ENCODE data around the gene SLC8A1. TPM values are rescaled to one million over a fixed set of nuclear protein-coding genes. Genes with fewer than 3 reads are reported as not detected.

The SLC8A1 gene
- total and polyA plus RNA-seq, 2 donors (not counting 1 experiment from before 2014, with no cell fraction given): 17.4 to 109 TPM

DNA sequence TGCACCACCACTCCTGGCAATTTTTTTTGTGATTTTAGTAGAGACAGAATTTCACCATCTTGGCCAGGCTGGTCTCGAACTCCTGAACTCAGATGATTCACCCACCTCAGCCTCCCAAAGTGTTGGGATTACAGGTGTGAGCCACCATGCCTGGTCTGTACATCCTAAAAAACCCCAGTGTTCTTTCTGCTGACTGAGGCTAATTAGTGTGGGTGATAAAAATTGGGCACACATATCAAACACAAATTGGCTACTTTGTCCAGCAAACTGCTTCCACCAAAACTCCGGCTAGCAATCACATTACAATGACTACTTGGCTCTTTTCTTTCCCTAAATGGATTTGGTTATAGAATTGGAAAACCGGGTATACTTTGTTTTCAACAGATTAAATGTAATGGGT is 153.9 kb downstream of the SLC8A1 start:
- Histone ChIP-seq H3K9ac (ENCODE audit: insufficient read depth, low read length) (no peak overlapping the region), H3K9me3 (ENCODE audit: control insufficient read depth, insufficient read depth, low read depth, low read length) (no peaks in the 10 kb centered on the region), H3K79me2 (ENCODE audit: control insufficient read depth, insufficient read depth, low read length) (no peaks in the 10 kb centered on the region), H3K4me1 (ENCODE audit: control insufficient read depth, extremely low read depth, insufficient read depth, low read length) (no peaks in the 10 kb centered on the region), H3K27ac (ENCODE audit: insufficient read depth, low read length) (no peak overlapping the region), H3K36me3 (ENCODE audit: control insufficient read depth, insufficient read depth, low read length) (no peaks in the 10 kb centered on the region), H4K20me1 (ENCODE audit: control insufficient read depth, extremely low read depth, insufficient read depth, low read length) (no peaks in the 10 kb centered on the region), H3K27me3 (ENCODE audit: control insufficient read depth, insufficient read depth, low read length) (no peaks in the 10 kb centered on the region), H2AFZ (ENCODE audit: low read length) (no peak overlapping the region), H3K4me3 (replicated peaks in 1 of 4; ENCODE audit: control extremely low read depth in 1 of 4, insufficient read depth in 1 of 4, low read depth in 3 of 4, low read length in 4 of 4) (no peak overlapping the region), H3K4me2 (ENCODE audit: extremely low read depth, insufficient read depth, low read length) (no peak overlapping the region)
- TF ChIP-seq, protein P1, sequence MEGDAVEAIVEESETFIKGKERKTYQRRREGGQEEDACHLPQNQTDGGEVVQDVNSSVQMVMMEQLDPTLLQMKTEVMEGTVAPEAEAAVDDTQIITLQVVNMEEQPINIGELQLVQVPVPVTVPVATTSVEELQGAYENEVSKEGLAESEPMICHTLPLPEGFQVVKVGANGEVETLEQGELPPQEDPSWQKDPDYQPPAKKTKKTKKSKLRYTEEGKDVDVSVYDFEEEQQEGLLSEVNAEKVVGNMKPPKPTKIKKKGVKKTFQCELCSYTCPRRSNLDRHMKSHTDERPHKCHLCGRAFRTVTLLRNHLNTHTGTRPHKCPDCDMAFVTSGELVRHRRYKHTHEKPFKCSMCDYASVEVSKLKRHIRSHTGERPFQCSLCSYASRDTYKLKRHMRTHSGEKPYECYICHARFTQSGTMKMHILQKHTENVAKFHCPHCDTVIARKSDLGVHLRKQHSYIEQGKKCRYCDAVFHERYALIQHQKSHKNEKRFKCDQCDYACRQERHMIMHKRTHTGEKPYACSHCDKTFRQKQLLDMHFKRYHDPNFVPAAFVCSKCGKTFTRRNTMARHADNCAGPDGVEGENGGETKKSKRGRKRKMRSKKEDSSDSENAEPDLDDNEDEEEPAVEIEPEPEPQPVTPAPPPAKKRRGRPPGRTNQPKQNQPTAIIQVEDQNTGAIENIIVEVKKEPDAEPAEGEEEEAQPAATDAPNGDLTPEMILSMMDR (conservative IDR thresholded peaks at IDR 0.05 in 1 of 2, IDR thresholded peaks at IDR 0.05 in 1 of 2; ENCODE audit: low read depth in 1 of 2, low read length in 2 of 2): no peak
- no peak for TF ChIP-seq EZH2 (IDR thresholded peaks at IDR 0.05; ENCODE audit: low read length, missing control alignments)
- no peak for DNase-seq (ENCODE audit: low read depth in 2 of 2)

DNA sequence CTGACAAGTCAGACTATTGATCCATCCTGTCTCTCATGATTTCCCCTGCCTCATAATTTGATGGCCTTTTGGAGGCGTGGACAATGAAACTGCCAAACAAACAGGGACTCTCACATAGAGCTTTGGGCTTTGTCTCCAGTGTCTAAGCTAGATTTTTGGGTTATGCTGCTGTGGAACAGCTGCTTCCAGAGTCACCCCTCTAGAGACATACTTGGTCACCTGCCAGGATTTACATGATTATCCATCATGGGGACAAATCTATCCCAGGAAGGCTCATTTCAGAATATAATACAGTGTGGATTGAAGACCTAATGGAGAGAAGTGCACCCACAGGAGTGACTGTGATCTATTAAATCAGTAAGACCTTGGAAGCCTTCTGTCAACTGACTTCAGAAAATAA is 159.6 kb downstream of the SLC8A1 start:
- no peak for DNase-seq (ENCODE audit: low read depth in 2 of 2)
- H3K27ac ChIP-seq (ENCODE audit: insufficient read depth, low read length): no peak overlapping the region
- H3K27me3 ChIP-seq (ENCODE audit: control insufficient read depth, insufficient read depth, low read length): no peaks in the 10 kb centered on the region

DNA sequence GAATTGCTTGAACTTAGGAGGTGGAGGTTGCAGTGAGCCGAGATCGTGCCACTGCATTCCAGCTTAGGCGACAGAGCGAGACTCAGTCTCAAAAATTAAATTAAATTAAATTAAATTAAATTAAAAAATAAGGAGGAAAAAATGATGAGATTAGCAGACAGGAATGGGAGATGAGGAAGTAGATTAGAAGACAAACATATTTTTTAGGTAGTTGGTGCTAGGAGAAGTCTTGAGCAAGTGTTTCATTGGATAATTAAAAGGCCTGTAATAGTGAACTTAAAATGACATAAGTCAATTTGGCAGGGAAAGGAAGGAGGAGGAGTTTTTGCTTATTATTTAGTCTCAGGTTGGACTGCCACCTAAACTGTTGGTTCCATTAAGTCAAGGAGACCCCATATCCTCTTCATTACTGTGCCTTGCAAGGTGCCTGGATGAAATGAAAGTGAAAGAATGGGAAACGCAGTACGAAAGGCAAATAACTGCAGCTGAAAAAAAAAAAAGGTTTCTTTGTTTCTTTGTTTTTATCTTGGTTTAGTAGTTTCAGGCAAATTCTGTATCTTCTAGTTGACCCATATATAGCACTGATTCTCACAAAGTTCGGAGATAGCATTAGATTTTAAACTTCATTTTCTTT is 162.0 kb downstream of the SLC8A1 start:
- no peak overlapping the region for H3K27ac ChIP-seq (ENCODE audit: insufficient read depth, low read length)
- H3K36me3 ChIP-seq (ENCODE audit: control insufficient read depth, insufficient read depth, low read length): no peaks in the 10 kb centered on the region
- TF ChIP-seq, protein P1 (conservative IDR thresholded peaks at IDR 0.05 in 1 of 2, IDR thresholded peaks at IDR 0.05 in 1 of 2; ENCODE audit: low read depth in 1 of 2, low read length in 2 of 2): no peak
- TF ChIP-seq EZH2 (IDR thresholded peaks at IDR 0.05; ENCODE audit: low read length, missing control alignments): no peak

More for the DNA sequence above, 159.6 kb downstream of the SLC8A1 start:
- H2AFZ ChIP-seq (ENCODE audit: low read length): no peak overlapping the region
- H3K36me3 ChIP-seq (ENCODE audit: control insufficient read depth, insufficient read depth, low read length): no peaks in the 10 kb centered on the region
- no peaks in the 10 kb centered on the region for H4K20me1 ChIP-seq (ENCODE audit: control insufficient read depth, extremely low read depth, insufficient read depth, low read length)
- no peaks in the 10 kb centered on the region for H3K79me2 ChIP-seq (ENCODE audit: control insufficient read depth, insufficient read depth, low read length)
- no peak overlapping the region for H3K4me3 ChIP-seq (replicated peaks in 1 of 4; ENCODE audit: control extremely low read depth in 1 of 4, insufficient read depth in 1 of 4, low read depth in 3 of 4, low read length in 4 of 4)
- no peak overlapping the region for H3K4me2 ChIP-seq (ENCODE audit: extremely low read depth, insufficient read depth, low read length)
- H3K9ac ChIP-seq (ENCODE audit: insufficient read depth, low read length): no peak overlapping the region
- H3K4me1 ChIP-seq (ENCODE audit: control insufficient read depth, extremely low read depth, insufficient read depth, low read length): no peaks in the 10 kb centered on the region
- TF ChIP-seq EZH2 (IDR thresholded peaks at IDR 0.05; ENCODE audit: low read length, missing control alignments): no peak
- TF ChIP-seq, protein P1 (conservative IDR thresholded peaks at IDR 0.05 in 1 of 2, IDR thresholded peaks at IDR 0.05 in 1 of 2; ENCODE audit: low read depth in 1 of 2, low read length in 2 of 2): no peak
- no peaks in the 10 kb centered on the region for H3K9me3 ChIP-seq (ENCODE audit: control insufficient read depth, insufficient read depth, low read depth, low read length)

More for the DNA sequence above, 162.0 kb downstream of the SLC8A1 start:
- no peaks in the 10 kb centered on the region for H3K79me2 ChIP-seq (ENCODE audit: control insufficient read depth, insufficient read depth, low read length)
- no peak overlapping the region for H2AFZ ChIP-seq (ENCODE audit: low read length)
- H4K20me1 ChIP-seq (ENCODE audit: control insufficient read depth, extremely low read depth, insufficient read depth, low read length): no peaks in the 10 kb centered on the region
- no peak overlapping the region for H3K9ac ChIP-seq (ENCODE audit: insufficient read depth, low read length)
- no peak overlapping the region for H3K4me3 ChIP-seq (replicated peaks in 1 of 4; ENCODE audit: control extremely low read depth in 1 of 4, insufficient read depth in 1 of 4, low read depth in 3 of 4, low read length in 4 of 4)
- H3K4me1 ChIP-seq (ENCODE audit: control insufficient read depth, extremely low read depth, insufficient read depth, low read length): no peaks in the 10 kb centered on the region
- no peak overlapping the region for H3K4me2 ChIP-seq (ENCODE audit: extremely low read depth, insufficient read depth, low read length)
- DNase-seq (ENCODE audit: low read depth in 2 of 2): no peak
- H3K27me3 ChIP-seq (ENCODE audit: control insufficient read depth, insufficient read depth, low read length): no peaks in the 10 kb centered on the region
- no peaks in the 10 kb centered on the region for H3K9me3 ChIP-seq (ENCODE audit: control insufficient read depth, insufficient read depth, low read depth, low read length)
